Tibial nerve (tissue), 4 donors: ENCODE data around the gene ELMO2.

ENCODE experiments used
- EP300 ChIP-seq, 2 donors: sonication (generic); formaldehyde crosslinking; IDR thresholded peaks; one replicate each; pipeline ENCODE4 v1.6.1; 2017; ENCODE audit warnings: antibody characterized with exemption in 2 of 2, mild to moderate bottlenecking in 1 of 2
- POLR2A ChIP-seq, 2 donors: fragments of 450-650 bp; IDR thresholded peaks; one replicate each; pipeline ENCODE4 v1.6.1; 2017; ENCODE audit warnings: antibody characterized with exemption in 2 of 2, mild to moderate bottlenecking in 2 of 2, moderate library complexity in 2 of 2
- TF ChIP-seq, protein P1 (sequence below), 5 experiments: fragments of 200-600 bp in 3 of 5; fragments of 450-650 bp in 2 of 5; sonication (generic) in 3 of 5; IDR thresholded peaks; one replicate each; pipeline ENCODE4 v1.5.1; 2016 to 2019; ENCODE audit warnings: antibody characterized with exemption in 5 of 5, mild to moderate bottlenecking in 3 of 5, moderate library complexity in 2 of 5

- TF ChIP-seq, protein P1, sequence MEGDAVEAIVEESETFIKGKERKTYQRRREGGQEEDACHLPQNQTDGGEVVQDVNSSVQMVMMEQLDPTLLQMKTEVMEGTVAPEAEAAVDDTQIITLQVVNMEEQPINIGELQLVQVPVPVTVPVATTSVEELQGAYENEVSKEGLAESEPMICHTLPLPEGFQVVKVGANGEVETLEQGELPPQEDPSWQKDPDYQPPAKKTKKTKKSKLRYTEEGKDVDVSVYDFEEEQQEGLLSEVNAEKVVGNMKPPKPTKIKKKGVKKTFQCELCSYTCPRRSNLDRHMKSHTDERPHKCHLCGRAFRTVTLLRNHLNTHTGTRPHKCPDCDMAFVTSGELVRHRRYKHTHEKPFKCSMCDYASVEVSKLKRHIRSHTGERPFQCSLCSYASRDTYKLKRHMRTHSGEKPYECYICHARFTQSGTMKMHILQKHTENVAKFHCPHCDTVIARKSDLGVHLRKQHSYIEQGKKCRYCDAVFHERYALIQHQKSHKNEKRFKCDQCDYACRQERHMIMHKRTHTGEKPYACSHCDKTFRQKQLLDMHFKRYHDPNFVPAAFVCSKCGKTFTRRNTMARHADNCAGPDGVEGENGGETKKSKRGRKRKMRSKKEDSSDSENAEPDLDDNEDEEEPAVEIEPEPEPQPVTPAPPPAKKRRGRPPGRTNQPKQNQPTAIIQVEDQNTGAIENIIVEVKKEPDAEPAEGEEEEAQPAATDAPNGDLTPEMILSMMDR (IDR thresholded peaks at IDR 0.05): no peak
- TF ChIP-seq POLR2A (IDR thresholded peaks at IDR 0.05): no peak
- TF ChIP-seq EP300 (IDR thresholded peaks at IDR 0.05): no peak
These were observed 73.8 kb downstream of the ELMO2 start for GRCh38 chr20:46332373-46333160.
